Measurements from ENCODE around the gene CDH13. TPM values are rescaled to one million over a fixed set of nuclear protein-coding genes. Genes with fewer than 3 reads are reported as not detected.

Gene CDH13
- total and polyA plus RNA-seq, 7 donors: 6.1 to 30.7 (median 22.8) TPM

DNA sequence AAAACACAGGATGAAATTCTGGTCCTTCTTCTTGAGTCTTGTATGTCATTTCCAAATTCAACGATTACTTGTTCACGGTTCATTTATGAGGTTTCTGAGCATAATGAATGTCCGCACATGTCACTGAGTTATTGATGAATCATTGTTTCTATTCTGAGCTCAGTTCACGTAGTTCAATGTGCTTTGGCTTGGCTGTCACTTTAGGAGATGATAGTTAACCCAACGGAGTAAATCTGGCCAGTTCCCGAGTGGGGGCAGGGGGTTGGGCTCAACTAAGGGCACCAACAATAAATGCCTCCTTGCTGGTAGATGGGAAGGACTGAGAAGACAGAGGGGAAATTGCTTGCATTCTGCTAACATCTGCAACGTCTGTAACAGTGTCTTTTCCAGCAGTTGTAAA, 941.6 kb downstream of the CDH13 start:
- DNase-seq (no peak), ATAC-seq (no peak)
- 63 to 75% (median 64%) methylated on average over 7 of the region's 7 CpGs for WGBS, 3 donors
- Histone ChIP-seq H3K9me3 (no peaks in the 10 kb centered on the region), H3K27ac (no peak overlapping the region), H3K4me3 (no peak overlapping the region), H3K36me3 (ENCODE audit: insufficient read depth in 1 of 2, low read depth in 1 of 2) (no peaks in the 10 kb centered on the region), H3K4me1 (no peaks in the 10 kb centered on the region), H3K27me3 (ENCODE audit: insufficient read depth in 3 of 3, low read length in 2 of 3) (no peaks in the 10 kb centered on the region)
- intact Hi-C loops (cut with DNase I): no loop called here
- no peak for TF ChIP-seq CTCF (IDR thresholded peaks at IDR 0.05)

- WGBS, 3 donors: 80 to 88% (median 85%) methylated on average over 6 of the region's 6 CpGs
- no peaks in the 10 kb centered on the region for H3K4me1 ChIP-seq
Measured at GRCh38 chr16:83574388-83574787, 947.6 kb downstream of the CDH13 start.

GRCh38 chr16:83577078-83577745, 950.4 kb downstream of the CDH13 start:
- WGBS, 3 donors: 78 to 84% (median 79%) methylated on average over 7 of the region's 7 CpGs
- Histone ChIP-seq H3K27me3 (ENCODE audit: insufficient read depth in 3 of 3, low read length in 2 of 3) (no peaks in the 10 kb centered on the region), H3K4me1 (no peaks in the 10 kb centered on the region), H3K9me3 (no peaks in the 10 kb centered on the region), H3K36me3 (ENCODE audit: insufficient read depth in 1 of 2, low read depth in 1 of 2) (no peaks in the 10 kb centered on the region), H3K27ac (no peak overlapping the region), H3K4me3 (no peak overlapping the region)
- DNase-seq (no peak), ATAC-seq (no peak)
- intact Hi-C loops (cut with DNase I): no loop called here
- no peak for TF ChIP-seq CTCF (IDR thresholded peaks at IDR 0.05)

More at GRCh38 chr16:83574388-83574787, 947.6 kb downstream of the CDH13 start:
- no peak for TF ChIP-seq CTCF (IDR thresholded peaks at IDR 0.05)
- DNase-seq (no peak), ATAC-seq (no peak)
- no peak overlapping the region for H3K27ac ChIP-seq
- H3K9me3 ChIP-seq: no peaks in the 10 kb centered on the region
- H3K4me3 ChIP-seq: no peak overlapping the region
- H3K27me3 ChIP-seq (ENCODE audit: insufficient read depth in 3 of 3, low read length in 2 of 3): no peaks in the 10 kb centered on the region
- no peaks in the 10 kb centered on the region for H3K36me3 ChIP-seq (ENCODE audit: insufficient read depth in 1 of 2, low read depth in 1 of 2)
- intact Hi-C loops (cut with DNase I): no loop called here

DNA sequence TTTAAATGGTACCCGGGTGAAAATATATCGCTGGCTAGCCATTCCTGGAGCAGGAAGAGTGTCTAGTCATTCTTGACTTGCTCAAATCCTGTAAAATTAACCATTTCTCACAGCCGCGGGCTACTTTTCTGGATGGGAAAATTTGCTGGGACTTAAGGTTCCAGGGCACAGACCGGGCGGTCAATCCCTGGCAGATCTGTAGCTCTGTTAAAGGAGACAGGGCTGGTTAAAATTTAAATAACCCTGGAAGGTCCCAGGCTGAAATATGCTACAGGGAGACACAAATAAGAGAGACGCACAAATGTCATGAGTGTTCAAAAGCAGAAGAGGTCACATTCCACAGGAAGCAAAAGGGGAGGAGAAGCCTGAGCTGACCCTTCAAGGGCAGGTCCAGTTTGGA, 951.4 kb downstream of the CDH13 start:
- Histone ChIP-seq H3K4me1 (no peaks in the 10 kb centered on the region), H3K9me3 (no peaks in the 10 kb centered on the region), H3K27ac (no peak overlapping the region), H3K36me3 (ENCODE audit: insufficient read depth in 1 of 2, low read depth in 1 of 2) (no peaks in the 10 kb centered on the region), H3K27me3 (ENCODE audit: insufficient read depth in 3 of 3, low read length in 2 of 3) (no peaks in the 10 kb centered on the region), H3K4me3 (no peak overlapping the region)
- DNase-seq: no peak
- WGBS, 3 donors: 76 to 87% (median 77%) methylated on average over 7 of the region's 7 CpGs
- intact Hi-C loops (cut with DNase I): no loop called here
- no peak for ATAC-seq
- no peak for TF ChIP-seq CTCF (IDR thresholded peaks at IDR 0.05)

- intact Hi-C loops (cut with DNase I): no loop called here
- 79 to 81% (median 81%) methylated on average over 1 of the region's 1 CpG for WGBS, 3 donors
- ATAC-seq: no peak
- H3K4me1 ChIP-seq: no peaks in the 10 kb centered on the region
- no peak for TF ChIP-seq CTCF (IDR thresholded peaks at IDR 0.05)
- H3K36me3 ChIP-seq (ENCODE audit: insufficient read depth in 1 of 2, low read depth in 1 of 2): no peaks in the 10 kb centered on the region
- H3K4me3 ChIP-seq: no peak overlapping the region
- H3K9me3 ChIP-seq: no peaks in the 10 kb centered on the region
- H3K27me3 ChIP-seq (ENCODE audit: insufficient read depth in 3 of 3, low read length in 2 of 3): no peaks in the 10 kb centered on the region
- no peak overlapping the region for H3K27ac ChIP-seq
- no peak for DNase-seq
Measured at GRCh38 chr16:83579027-83579426, 952.3 kb downstream of the CDH13 start.

Measured in psoas muscle (tissue), 8 donors.